Germinal center (tissue), 1 donor: ENCODE measurements around the gene HPS5.
"Not testable (repeated sequence)": the region's sequence is repeated elsewhere in the genome, so short reads cannot be mapped to it uniquely, and the experiment has no call there.

Experiments used
- DNase-seq: peaks from one replicate; pipeline ENCODE4 v3.0.0; 2012; ENCODE audit warnings: mixed read lengths, low spot score

The HPS5 gene

DNA sequence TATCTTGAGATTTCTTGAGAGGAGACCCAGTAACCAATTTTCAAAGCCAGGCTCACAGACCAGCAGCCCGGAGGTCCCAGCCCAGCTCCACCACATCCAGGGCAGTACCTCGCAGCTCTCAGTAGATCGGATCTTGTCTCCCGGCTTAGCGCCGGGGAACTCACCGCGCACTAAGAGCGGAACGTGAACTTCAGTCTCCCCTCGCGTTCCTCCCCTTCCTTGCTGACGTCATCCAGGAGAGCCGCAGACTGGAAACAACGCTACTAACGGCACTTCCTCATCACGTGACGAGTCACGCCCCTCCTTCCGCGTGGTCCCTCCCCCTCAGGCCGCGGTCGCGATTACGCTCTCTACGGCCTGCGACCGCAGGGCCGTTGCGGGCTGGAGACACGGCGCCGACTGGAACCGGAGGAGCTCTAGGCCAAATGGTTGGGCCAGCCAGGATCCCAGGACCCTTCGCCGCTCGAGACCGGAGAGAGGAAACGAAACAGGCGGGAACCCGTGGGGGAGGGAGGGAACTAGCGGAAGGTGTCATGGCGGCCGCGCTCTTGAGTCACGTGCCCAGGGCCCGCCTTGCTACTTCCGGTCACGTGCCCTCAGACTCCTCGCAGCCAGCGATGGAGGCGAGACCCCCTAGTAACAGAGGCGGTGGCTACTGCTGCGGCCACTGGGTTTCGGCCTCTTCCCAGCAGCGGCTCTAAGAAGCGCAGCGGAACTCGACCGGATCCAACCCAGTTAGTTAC is at the start of gene HPS5, which contains the start of gene GTF2H1:
HPS5 (minus strand) TSS at position 172 of the 743 bp plus-strand sequence. CDS start 4,282 bp downstream, outside the sequence.
GTF2H1 (plus strand) TSS at position 599 of the 743 bp plus-strand sequence. CDS start 10,508 bp downstream, outside the sequence.
- peak; percentile 97 for DNase-seq

DNA sequence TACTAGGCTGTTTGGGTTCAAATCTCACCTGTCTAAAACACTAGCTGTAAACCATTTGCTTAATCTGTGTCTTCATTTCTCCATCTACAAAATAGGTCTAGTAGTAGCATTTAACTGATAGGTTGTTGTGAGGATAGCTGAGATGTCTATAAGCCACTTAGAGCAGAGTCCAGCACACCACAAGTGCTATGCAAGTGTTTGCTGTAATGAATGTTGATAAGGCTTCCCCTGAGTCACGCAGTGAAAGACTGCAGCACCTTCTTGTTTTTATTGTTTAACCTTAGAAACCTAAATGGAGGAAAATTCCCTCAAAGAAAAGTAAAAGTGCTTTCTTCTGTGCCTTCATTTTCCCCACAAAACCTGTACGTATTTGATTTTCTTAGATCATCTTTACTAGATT is 49.3 kb upstream of the HPS5 start:
- no peak for DNase-seq

DNA sequence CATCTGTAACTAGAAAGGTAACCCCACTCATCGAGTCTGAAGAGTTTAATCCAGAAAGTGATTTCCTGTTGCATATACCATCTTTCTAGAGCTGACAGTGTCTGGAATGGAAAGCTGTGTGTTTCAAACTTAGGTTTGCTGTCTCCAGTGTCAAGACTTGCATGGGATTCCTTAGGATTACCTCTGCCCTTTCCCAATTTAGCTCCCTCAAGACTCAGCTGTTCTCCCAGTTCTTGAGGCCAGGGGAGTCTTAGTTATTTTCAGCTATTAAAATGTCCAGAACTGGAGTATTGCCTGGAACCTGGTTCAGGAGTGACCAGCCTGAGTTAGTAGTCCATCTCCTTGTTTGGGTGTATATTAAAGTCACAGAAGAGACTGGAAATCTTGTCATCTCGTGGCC is 47.5 kb upstream of the HPS5 start:
- no peak for DNase-seq

DNA sequence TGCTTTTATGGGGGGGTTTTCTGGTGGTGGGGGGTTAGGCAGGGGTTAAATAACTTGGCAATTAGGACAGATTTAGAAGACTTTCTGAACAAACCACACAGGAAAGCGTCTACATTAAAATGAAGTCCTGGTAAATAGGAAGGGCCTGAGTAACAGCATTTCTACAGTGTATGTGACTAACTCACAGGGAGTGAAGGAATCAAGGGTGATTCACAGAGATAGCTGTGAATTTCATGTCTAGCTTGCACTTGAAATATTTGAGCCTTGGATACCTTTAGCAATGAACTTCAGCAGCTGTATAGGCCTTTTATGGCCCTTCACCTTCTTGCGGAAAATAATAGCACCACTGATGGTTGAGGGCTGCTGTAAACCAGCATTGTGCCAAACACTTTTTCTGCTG is 46.3 kb upstream of the HPS5 start:
- DNase-seq = no peak

DNA sequence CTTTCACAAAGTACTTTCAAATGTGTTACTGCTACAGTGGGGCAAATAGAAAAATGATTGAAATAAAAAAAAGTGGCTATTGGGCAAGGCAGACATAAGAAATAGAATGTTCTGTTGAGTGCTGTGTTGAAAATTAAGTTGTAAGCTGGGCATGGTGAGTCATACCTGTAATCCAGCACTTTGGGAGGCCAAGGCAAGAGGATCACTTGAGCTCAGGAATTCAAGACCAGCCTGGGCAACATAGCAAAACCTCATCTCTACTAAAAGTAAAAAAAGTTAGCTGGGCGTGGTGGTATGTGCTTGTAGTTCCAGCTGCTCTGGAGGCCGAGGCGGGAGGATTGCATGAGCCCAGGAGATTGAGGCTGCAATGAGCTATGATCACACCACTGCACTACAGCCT is 45.5 kb upstream of the HPS5 start:
- DNase-seq = no peak

DNA sequence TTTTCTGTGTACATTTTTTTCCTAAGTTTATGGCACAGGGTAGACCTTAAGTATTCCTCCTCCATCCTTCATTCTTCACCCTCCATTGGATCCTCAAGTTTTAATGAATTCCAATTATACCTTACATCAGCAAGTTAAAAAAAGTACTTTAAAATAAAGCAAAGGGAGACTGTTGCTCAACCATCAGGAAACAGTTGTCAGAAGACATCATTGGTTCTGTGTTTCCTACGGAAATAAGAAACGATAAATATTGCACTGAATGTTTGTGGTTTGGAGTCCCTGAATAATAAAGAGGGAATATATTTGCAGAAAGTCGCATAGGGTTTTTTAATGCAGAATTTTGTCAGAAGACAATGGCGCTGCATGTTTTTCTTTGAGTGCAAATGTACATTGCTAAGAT is 44.3 kb upstream of the HPS5 start:
- DNase-seq = no peak

GRCh38 chr11:18365741-18366140 is 43.8 kb upstream of the HPS5 start:
- DNase-seq = no peak

DNA sequence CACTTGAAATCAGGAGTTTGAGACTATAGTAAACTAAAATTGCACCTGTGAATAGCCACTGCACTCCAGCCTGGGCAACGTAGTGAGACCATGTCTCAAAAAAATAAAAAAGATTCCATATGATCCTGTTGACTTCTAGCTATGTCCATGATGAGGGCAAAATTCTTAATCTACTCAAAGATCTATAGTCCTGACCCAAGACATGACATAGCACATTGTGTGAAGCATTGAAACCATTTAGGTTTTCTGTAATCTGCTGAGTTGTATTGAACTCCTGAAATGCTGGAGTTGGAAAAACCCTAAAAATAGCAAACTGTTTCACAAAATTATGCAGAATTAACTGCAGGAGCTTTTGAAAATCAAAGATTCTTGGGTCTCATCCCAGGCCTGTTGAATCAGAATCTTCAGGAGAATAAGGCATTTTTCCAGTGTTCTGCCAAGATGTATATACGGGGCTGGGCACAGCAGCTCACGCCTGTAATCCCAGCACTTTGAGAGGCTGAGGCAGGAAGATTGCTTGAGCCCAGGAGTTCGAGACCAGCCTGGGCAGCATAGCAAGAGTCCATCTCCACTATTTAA is 42.6 kb upstream of the HPS5 start:
- no peak for DNase-seq

DNA sequence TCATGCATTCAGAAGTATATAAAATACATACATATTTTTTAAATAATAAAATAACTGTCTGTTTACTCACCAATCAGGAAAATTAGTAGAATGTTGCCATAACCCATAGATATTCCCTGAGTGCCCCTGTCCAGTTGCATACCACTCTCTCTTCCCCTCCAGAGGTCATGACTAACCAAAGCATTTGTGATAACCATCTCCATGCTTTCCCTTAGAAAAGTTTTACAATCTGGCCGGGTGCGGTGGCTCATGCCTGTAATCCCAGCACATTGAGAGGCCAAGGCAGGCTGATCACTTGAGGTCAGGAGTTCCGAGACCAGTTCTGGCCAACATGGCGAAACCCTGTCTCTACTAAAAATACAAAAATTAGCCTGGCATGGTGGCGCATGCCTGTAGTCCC is 39.2 kb upstream of the HPS5 start:
- DNase-seq = no peak

DNA sequence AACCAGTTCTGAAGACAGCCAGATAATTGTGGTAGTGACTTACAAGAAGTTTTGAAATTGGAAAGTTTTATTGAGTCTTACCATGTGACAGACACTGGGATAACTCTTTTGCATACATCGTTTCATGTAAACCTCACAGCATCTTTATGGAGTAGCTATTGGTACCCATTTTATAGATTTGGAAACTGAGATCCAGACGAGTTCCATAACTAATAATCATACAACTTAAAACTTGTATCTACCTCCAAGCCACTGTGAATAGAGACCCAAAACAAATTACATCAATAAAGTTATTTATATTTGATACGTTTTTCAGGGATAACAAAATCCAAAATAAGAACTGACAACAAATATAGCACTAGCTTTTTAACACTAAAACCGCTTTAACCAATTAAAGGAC is 36.7 kb upstream of the HPS5 start:
- DNase-seq = no peak

DNA sequence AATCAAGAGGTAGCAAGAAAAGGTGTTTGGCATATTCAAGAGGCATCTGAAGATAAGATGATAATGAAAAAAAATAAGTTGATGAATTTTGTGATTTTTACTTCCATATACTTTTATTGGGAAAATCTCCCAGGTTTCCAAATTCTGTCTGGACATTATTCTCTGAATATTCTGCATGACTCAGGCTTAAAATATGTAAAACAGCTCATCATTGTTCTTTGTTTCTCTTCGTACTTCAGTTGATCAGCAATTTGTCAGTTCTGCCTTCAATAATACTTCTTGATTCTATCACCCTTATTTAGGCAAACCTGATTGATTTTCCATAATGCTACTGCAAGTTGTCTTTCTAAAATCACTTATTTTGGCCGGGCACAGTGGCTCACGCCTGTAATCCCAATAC is 30.6 kb upstream of the HPS5 start:
- DNase-seq = no peak

- no peak for DNase-seq
Measured at GRCh38 chr11:18347471-18348125, 25.7 kb upstream of the HPS5 start.

GRCh38 chr11:18332891-18333290 is 11.0 kb upstream of the HPS5 start:
- no peak for DNase-seq

- no peak for DNase-seq
Measured at GRCh38 chr11:18332302-18332701, 10.4 kb upstream of the HPS5 start.

DNA sequence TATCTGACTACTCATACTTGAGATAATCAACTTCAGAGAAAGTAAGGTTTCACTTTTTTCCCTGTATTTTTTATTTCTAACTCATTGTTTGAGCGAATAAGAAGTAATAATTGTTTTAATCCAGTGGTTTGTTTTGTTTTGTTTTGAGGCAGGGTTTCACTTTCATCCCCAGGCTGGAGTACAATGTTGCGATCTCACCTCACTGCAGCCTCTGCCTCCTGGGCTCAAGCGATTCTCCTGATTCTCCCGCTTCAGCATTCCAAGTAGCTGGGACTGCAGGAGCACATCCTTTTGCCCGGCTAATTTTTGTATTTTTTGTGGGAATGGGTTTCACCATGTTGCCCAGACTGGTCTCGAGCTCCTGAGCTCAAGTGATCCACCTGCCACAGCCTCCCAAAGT is 9.0 kb upstream of the HPS5 start:
- DNase-seq = no peak

DNA sequence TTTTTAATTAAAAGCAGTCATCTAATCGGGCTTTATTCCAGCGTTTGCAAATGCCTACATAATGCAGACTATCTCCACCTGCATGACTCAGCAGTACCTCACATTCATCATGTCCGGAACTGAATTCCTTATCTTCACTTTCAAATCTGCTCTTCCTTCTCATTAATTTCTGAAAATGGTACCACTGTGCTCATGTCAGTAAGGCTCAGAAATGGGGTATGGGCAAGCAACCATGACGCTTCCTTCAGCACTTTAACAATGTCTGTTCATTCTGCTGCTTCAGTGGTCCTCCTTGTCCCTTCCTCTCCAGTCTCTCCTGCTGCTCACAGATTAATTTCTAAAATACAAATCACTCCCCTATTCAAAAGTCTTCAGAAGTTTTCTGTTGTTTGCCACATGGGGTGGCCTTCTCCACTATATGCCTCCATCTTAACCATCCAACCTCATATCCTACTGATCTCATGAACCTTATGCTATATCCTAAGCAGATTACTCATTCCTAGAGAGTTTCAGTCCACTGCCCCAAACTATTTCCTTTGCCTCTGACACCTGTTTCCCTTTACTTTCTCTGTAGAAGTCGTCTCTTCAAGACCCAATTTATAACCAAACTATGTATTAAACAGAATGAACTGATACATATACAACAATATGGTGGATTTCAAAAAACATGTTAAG is 7.4 kb upstream of the HPS5 start:
- no peak for DNase-seq

GRCh38 chr11:18324381-18324780 is 2.4 kb upstream of the HPS5 start:
- no peak for DNase-seq

GRCh38 chr11:18323881-18324280 is 1.9 kb upstream of the HPS5 start:
- not testable (repeated sequence) for DNase-seq

GRCh38 chr11:18322818-18323570 is 1.1 kb upstream of the HPS5 start:
- no peak for DNase-seq

GRCh38 chr11:18321578-18321968 is 367 bp downstream of the HPS5 start:
- DNase-seq = peak; percentile 21

- DNase-seq = no peak
Measured at GRCh38 chr11:18320617-18321016, 1.3 kb downstream of the HPS5 start.

GRCh38 chr11:18319914-18320313 is 2.0 kb downstream of the HPS5 start:
- no peak for DNase-seq
